GM18526 (cell line): ENCODE measurements around the gene SC5D.

Experiments used
- POLR2A ChIP-seq: IDR thresholded peaks from 3 replicates; pipeline ENCODE4 v1.6.1; 2011; ENCODE audit not compliant: insufficient read length; ENCODE audit errors: extremely low read depth

SC5D gene

DNA sequence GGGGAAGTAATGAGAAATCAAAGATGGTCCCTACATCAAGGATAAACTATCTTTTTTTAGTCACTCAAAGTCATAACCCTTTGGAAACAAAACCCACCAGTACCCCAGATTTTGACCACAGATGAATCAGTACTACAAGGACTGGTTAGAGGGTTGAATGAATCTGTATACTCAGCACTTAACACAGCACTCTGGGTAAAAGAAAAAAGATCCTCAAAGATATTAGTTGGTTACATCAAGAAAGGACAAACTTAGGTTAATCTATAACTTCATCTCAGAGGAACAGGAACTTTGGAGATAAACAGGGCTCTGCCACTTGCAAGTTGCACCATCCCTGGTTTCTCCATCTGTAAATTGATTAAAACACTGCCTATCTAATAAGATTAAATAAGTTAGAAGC is 18.8 kb downstream of the SC5D start:
- TF ChIP-seq POLR2A = no peak

DNA sequence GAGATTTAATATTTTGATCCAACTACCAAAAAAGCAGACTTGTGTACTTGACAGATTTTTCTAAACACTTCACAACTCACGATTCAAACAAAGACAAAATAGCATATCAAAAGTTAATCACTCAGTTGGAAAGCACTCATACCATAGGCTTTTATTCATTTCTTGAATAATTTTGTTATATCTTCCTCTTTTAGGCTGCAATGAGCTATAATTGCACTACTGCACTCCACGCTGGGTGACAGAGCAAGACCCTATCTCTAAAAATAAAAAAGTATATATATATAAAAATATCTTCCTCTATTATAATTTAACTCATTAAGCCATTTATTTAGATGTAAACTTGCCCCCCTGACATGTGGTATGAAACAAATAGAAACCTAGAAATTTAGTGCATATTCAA is 19.9 kb downstream of the SC5D start:
- no peak for TF ChIP-seq POLR2A

DNA sequence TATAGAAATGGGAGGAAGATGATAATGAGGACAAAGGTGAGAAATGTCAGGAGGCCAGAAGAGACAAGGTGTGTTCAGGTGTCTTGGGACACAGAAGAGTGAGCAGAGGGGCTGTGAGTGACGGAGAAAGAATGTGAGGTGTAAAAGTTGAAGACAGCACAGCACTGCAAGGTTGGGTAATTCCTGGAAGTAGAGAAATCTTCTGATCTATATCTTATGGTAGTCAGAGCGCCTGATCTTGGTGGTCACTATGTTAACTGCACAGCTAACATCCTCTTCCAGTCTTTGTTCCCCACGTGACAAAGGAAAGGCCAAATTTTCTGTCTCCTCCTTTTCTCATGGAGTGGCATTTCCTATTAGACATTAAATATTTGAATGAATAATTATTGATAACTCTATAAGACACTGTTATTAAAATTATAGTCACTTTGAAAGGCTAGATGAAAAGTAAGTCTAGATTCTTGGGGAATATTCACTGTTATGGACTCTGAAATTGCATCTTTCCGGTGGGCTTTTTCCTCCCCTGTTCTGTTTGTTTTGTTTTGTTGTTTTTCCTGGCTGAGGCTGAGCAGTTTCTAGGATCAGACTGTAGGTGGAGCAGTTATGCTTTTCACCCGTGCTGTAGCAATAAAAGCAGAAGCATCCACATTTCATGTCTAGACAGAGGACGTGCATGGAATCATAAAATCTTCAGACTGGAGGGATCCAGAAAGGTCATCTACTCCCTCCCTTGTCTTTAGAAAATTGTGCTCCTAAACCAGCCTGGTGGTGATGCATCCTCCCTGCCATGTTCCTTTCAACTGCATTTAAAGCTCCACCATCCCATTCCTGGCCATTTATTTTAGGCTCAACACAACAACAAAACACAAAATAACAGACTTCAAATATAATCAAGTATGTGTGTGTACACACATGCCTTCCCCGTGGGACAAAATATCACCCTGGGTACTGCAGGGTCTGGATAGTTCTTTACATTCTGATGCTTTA is 26.6 kb downstream of the SC5D start:
- TF ChIP-seq POLR2A = no peak

DNA sequence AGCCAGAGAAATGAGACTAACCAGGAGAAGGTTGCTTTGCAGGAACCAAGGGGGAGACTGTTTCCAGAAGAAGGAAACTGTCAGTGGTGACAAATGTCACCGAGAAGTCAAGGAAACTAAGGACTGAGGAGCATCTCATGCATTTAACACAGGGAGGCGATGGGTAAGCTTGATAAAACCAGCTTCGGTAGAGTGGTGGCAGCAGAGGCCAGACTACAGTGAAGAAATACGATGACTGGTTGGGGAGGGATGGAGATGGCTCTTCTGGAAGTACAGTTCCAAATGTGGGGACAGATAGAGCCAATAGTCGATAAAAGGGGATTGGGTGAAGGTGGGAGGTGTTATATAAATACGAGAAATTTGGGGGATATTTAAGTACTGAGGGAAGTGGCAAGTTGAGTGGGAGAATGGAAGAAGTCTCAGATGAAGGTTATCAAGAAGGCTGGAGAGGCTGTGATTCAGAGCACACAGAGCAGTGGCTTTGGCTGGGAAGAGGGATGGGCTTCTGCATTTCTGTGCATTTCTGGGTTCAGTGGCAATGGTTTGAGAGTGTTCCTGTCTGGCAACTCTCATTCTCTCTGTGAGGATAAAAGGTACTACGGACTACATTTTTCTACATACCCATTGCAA is 29.2 kb downstream of the SC5D start:
- no peak for TF ChIP-seq POLR2A

DNA sequence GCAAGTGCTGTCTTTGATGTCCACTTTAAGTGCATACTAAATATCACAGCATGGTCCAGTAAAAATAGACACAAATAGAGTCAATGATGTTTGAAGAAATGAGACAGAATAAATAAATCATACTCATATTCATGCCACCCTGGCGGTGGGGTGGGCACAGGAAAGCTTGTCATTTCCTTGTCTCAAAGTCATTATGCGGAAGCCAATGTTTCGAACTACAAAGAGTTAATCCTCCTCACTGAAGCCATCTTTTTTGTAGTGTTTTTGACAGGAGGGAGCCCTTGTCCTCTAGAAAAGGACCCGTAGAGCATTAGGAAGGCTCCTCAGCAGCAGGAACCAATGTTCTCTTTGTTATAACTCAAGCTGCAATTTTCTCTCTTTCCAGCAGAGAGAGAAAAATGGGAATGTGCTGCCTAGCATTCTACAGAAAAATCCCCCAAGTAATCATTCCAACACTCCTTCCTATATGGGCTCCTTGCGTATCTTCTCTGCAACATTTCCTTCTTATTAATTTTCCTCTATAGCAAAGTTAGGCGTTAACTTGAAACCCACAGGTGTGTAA is 30.6 kb downstream of the SC5D start:
- no peak for TF ChIP-seq POLR2A

DNA sequence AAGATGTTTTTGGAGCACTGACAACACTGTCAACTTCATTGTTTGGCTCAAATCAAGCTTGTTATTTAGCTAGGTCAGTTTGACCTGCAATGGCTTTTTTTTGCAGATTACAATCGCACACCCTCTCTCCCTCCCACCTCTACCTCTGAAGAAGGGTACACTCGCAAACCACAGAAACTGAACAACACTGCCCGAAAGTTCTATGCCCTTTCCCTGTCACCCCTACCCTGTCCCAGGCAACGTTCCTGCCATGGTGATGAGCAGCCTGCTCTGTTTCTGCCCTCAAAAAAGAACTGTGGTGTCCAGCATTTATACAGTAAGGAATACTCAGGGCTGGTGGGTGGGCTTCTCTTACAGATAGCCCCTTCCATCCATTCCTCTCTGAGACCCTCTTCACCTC is 33.7 kb downstream of the SC5D start:
- no peak for TF ChIP-seq POLR2A

DNA sequence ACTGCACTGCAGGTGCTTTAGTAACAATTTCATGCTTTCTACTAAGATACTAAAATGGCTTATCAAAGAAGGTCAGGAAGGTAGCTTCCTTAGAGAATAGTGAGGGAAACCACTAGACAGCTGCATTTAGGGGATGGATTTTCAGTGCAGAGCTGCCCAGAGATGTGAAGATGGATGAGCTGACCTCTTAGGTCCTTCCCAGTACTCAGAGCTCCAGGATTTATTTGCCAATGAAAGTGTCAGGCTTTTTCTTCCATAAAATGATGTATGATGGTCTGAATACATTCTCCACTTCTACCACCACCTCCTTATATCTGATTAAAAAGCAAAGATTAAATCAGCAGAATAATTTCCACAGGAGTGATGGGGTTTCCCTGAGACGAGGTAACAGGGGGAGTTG is 35.0 kb downstream of the SC5D start:
- no peak for TF ChIP-seq POLR2A

DNA sequence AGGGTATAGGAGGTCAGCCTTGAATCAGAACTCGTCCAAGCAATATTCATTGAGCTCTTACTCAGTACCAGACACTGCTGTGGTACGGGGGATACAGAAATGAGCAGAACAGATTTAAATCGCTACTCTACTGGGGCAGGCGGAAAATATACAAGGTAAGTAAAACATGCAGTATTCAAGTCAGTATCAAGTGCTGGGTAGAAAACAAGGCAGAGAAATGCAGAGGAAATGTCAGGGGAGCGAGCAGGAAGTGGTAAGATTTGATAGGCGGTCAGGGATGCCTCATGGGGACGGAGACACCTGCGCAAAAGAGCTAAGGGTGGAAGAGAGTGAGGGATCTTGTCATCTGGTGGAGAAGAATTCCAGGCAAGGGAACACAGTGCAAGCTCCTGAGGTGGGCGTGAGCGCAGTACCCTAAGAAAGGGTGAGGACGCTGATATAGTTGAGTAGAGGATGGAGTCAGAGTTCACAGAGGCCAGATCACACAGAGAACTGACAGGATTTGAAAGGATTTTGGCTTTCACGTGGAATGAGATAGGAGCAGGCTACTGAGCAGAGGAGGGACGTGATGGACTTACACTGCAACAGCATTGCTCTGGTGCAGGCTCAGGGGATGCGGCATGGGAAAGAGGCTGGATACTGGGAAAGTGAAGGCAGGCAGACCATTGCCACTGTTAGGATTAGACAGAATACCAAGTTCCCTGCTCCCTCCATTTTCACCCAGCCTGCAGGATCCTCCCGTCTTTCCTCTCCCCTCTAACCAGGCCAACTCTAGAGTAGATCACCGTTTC is 35.8 kb downstream of the SC5D start:
- TF ChIP-seq POLR2A = no peak

DNA sequence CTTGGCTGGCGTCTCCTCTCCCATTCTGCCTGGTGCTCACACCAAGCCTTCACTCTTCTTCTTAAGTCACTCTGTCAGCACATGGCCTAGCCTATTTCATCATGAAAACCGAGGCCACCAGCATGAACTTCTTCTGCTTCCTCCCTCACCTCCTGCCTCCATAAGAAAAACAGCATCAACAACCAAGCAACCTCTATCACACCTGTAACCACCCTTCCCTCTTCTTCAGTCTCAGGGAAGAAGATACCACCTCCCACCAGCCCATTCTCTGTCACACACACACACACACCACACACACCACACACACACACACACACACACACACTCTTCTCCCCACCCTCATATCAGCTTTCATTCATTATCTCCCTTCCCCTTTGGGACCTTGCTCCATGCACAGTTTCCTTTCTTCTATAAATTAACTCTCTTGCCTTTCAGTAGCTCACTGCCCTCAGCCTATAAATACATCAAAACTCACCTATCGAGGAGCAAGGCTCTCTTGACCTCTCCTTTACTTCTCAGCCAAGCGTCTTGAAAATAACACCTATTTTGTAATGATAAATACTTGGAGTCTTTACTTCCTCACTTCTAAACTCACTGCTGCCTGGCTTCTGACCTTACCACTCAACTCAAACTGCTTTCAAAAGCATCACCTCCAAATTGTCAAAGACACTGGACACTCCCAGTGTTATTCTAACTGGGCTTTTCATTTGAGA is 36.6 kb downstream of the SC5D start:
- TF ChIP-seq POLR2A = no peak

DNA sequence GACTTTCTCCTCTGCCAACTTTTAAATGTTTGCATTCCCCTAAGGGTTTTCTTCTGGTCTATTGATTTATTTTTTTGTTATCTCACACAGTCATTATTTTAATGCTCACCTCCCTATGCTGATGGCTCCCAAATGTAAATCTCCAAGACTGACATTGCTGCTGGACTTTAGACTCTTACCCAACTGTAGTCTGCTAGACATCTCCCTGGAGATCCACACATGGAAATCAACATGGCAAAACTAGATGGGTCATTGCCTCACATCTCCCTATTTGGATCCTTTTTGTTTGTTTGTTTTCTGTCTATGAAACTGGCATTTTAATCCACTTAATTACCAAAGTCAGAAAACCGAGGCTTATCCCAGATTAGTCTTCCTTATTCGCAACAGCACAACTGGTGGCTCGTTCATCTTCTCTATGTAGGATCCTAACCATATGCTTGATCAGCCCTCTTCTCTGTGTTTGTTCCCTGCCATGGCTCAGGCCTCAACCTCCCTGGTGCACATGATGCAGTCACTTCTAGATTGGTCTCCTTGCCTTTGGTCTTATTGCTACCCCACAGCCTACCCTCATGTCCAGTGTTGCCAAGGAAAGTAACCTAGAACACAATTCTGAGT is 37.3 kb downstream of the SC5D start:
- no peak for TF ChIP-seq POLR2A

DNA sequence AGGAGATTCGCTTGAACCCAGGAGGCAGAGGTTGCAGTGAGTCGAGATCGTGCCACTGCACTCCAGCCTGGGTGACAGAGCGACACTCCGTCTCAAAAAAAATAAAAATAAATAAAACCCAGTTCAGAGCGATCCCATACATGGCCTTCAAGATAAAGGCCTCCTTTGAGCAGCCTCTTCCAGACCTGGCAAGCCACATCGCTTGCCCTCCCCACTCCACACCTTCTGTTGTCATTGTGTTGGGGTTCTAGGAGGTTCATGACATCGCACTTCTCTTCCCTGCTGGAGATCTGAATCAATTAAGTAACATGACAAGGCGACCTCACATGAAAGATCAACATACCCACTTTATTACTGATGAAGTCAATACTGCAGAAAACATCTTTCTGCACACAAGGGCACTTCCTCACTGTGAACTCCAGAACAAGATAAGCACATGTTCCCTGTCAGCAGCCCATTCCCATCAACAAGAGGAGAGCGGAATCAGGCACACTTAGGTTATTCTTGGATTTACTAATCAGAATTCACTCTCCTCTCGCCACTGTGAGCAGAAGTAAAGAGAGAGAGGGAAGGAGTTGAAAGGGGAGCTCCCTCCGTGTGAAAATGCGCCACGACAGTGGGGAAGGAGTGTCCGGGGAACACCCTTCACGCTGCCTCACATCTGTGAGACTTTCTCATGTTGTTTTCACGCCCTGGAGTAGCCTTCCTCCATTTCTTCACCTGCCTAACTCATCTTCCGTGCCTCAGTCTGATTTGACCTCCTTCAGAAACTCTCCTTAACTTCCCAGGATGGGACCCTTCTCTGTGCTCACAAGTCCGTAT is 38.3 kb downstream of the SC5D start:
- TF ChIP-seq POLR2A = no peak

DNA sequence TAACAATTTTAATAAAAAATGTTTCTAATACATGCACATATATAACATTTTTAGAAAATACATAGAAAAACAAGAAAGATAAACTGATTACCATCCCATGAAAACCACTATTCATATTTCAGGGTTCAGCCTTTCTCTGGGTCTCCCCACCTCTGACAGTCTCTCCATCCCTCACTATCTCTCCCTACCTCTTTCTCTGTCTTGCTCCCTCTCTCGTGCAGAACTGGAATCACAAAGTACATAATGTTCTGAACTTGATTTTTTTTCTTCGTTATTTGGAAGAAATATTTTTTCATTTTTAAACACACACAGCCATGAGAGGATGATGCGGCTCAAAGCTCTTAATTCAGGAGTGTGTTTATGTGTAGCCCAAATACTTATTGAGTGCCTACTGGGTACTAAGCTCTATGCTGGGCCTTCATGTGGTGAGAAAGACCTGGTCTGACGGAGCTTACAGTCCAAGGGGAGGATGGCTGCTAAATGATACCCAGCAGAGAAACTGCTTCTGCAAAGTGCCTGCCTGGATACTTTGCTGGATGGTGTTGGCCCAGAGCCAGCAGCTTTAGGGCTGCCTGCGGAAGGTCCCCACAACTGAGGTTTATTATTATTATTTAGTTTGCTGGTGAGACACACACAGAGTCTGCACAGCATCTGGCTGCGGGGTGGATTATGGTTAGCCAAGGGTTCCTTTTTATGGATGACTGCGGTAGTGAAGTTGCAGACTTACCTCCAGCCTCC is 42.6 kb downstream of the SC5D start:
- no peak for TF ChIP-seq POLR2A
